Neural progenitor cell (in vitro differentiated cells): Measurements from ENCODE around the gene DNAAF5. TPM values are rescaled to one million over a fixed set of nuclear protein-coding genes. Genes with fewer than 3 reads are reported as not detected.

Experiments used
- DNase-seq: peaks from one replicate; pipeline ENCODE4 v3.0.0-alpha.2; 2016; ENCODE audit warnings: low spot score
- H2AFZ ChIP-seq: fragments of 200-600 bp; sonication (generic); replicated peaks from 2 replicates; pipeline ENCODE4 v1.6.1; 2016; ENCODE audit warnings: antibody characterized with exemption
- H3F3A ChIP-seq: fragments of 200-600 bp; sonication (generic); 2 replicates; pipeline ENCODE4 v1.6.1; 2016; ENCODE audit warnings: antibody characterized with exemption, low read depth
- H3K27ac ChIP-seq: fragments of 200-600 bp; sonication (generic); 2 replicates; pipeline ENCODE4 v1.5.1; 2016; ENCODE audit warnings: mild to moderate bottlenecking
- H3K27me3 ChIP-seq: fragments of 200-600 bp; sonication (generic); 2 replicates; pipeline ENCODE4 v1.6.1; 2016; ENCODE audit warnings: mild to moderate bottlenecking, moderate library complexity
- H3K36me3 ChIP-seq: fragments of 200-600 bp; sonication (generic); 2 replicates; pipeline ENCODE4 v1.5.1; 2016
- H3K4me1 ChIP-seq: fragments of 200-600 bp; sonication (generic); 2 replicates; pipeline ENCODE4 v1.6.1; 2016; ENCODE audit warnings: mixed run types
- H3K4me2 ChIP-seq: fragments of 200-600 bp; sonication (generic); 2 replicates; pipeline ENCODE4 v1.6.1; 2016
- H3K4me3 ChIP-seq: fragments of 200-600 bp; sonication (generic); 2 replicates; pipeline ENCODE4 v1.5.1; 2016
- H3K79me2 ChIP-seq: fragments of 200-600 bp; sonication (generic); 2 replicates; pipeline ENCODE4 v1.6.1; 2016; ENCODE audit warnings: low read depth
- H3K9ac ChIP-seq: fragments of 200-600 bp; sonication (generic); 2 replicates; pipeline ENCODE4 v1.6.1; 2016
- H3K9me3 ChIP-seq: fragments of 200-600 bp; sonication (generic); 2 replicates; pipeline ENCODE4 v1.5.1; 2016; ENCODE audit warnings: low read depth
- H4K20me1 ChIP-seq: fragments of 200-600 bp; sonication (generic); 2 replicates; pipeline ENCODE4 v1.6.1; 2016; ENCODE audit warnings: low read depth
- H3K27ac Mint-ChIP-seq: 3 replicates; pipeline ENCODE4 v1.8.0; 2021; ENCODE audit warnings: mixed read lengths
- H3K27me3 Mint-ChIP-seq: 2 replicates; pipeline ENCODE4 v1.8.0; 2022; ENCODE audit warnings: low read depth, mild to moderate bottlenecking, inconsistent platforms, moderate library complexity, mixed read lengths; ENCODE audit not compliant: insufficient read depth
- H3K36me3 Mint-ChIP-seq: 3 replicates; pipeline ENCODE4 v1.8.0; 2021; ENCODE audit warnings: mixed read lengths
- H3K4me1 Mint-ChIP-seq: 3 replicates; pipeline ENCODE4 v1.8.0; 2021; ENCODE audit warnings: mixed read lengths
- H3K4me3 Mint-ChIP-seq: 3 replicates; pipeline ENCODE4 v1.8.0; 2021; ENCODE audit warnings: mild to moderate bottlenecking, moderate library complexity, mixed read lengths
- H3K9me3 Mint-ChIP-seq: 3 replicates; pipeline ENCODE4 v1.8.0; 2020; ENCODE audit warnings: mixed read lengths
- CTCF ChIP-seq: fragments of 200-600 bp; sonication (generic); IDR thresholded peaks from 2 replicates; pipeline ENCODE4 v1.5.1; 2017; ENCODE audit warnings: antibody characterized with exemption, mild to moderate bottlenecking
- EZH2 ChIP-seq: fragments of 200-600 bp; sonication (generic); IDR thresholded peaks from 2 replicates; pipeline ENCODE4 v1.6.1; 2017; ENCODE audit warnings: antibody characterized with exemption, mild to moderate bottlenecking, moderate library complexity
- EZH2phosphoT487 ChIP-seq: fragments of 200-600 bp; sonication (generic); IDR thresholded peaks from 2 replicates; pipeline ENCODE4 v1.6.1; 2017; ENCODE audit warnings: antibody characterized with exemption
- total RNA-seq: library from RNA; depleted of rRNA; stranded (reverse); fragments of >200 nt; gene quantifications from 2 replicates; pipeline ENCODE4 v1.2.3, GENCODE V29; 2015; ENCODE audit warnings: low replicate concordance

DNAAF5 gene
- total RNA-seq, 1 donor from 2014 or later: 23.5 TPM

DNA sequence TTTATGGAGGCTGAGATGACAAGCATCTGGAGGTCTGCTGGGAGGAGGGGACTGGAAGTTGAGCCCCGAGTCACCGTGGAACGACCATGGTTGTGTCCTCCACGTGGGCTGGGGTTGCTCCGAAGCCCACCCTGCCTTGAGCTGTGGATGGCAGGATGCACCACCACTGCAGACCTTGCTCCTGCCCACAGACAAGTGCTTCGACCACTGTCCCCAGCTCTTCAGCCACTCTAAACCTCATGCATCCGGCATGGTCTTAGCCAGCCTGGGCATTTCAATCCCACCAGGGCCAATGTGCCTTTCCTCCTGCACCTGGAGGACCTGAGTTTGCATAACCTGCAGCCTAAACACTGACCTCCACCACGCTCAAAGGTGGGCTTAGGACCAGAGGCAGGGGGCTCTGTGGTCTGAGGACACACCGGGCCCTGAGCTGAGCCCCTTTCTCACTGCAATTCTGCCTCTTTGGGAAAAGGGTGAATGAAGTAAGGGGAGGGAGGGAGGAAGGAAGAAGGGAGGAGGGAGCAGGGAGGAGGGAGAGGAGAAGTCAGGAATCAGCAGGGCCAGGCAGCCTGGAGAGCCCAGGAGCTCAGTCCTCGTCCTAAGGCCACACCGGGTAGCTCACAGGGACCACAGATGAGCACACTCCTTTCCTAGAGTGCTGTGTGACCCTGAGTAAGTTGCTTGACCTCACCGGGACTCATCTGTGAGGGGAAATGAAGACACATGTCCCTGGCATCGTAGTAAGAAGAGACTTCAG, 44.8 kb upstream of the DNAAF5 start:
- no peak overlapping the region for H3K9ac ChIP-seq
- H3K79me2 ChIP-seq: no peaks in the 10 kb centered on the region
- no peaks in the 10 kb centered on the region for H3K9me3 ChIP-seq
- Mint-ChIP-seq H3K9me3 (peaks cover 20% of the 10 kb centered on the region), H3K4me1 (no peaks in the 10 kb centered on the region), H3K27ac (no peak overlapping the region), H3K27me3 (peaks cover 5% of the 10 kb centered on the region), H3K4me3 (no peak overlapping the region), H3K36me3 (peaks cover 19% of the 10 kb centered on the region)
- H3K36me3 ChIP-seq: no peaks in the 10 kb centered on the region
- H3K27me3 ChIP-seq: no peaks in the 10 kb centered on the region
- no peaks in the 10 kb centered on the region for H3K4me1 ChIP-seq
- no peak for TF ChIP-seq EZH2
- TF ChIP-seq EZH2phosphoT487: no peak
- TF ChIP-seq CTCF: no peak
- H3F3A ChIP-seq: no peaks in the 10 kb centered on the region
- no peak for DNase-seq
- H3K4me2 ChIP-seq: no peak overlapping the region
- H2AFZ ChIP-seq: no peak overlapping the region
- H3K4me3 ChIP-seq: no peak overlapping the region
- no peak overlapping the region for H3K27ac ChIP-seq
- H4K20me1 ChIP-seq: no peaks in the 10 kb centered on the region

GRCh38 chr7:682810-683209, 43.7 kb upstream of the DNAAF5 start:
- Histone ChIP-seq H3K4me3 (no peak overlapping the region), H3K36me3 (no peaks in the 10 kb centered on the region), H3K9ac (no peak overlapping the region), H3K4me2 (no peak overlapping the region), H3K4me1 (no peaks in the 10 kb centered on the region), H3K9me3 (no peaks in the 10 kb centered on the region), H3K27me3 (no peaks in the 10 kb centered on the region), H3K27ac (no peak overlapping the region), H2AFZ (no peak overlapping the region), H4K20me1 (no peaks in the 10 kb centered on the region), H3F3A (no peaks in the 10 kb centered on the region), H3K79me2 (no peaks in the 10 kb centered on the region)
- peaks cover 29% of the 10 kb centered on the region for H3K9me3 Mint-ChIP-seq
- peaks cover 23% of the 10 kb centered on the region for H3K36me3 Mint-ChIP-seq
- peaks cover 5% of the 10 kb centered on the region for H3K27me3 Mint-ChIP-seq
- H3K27ac Mint-ChIP-seq: no peak overlapping the region
- DNase-seq: no peak
- no peaks in the 10 kb centered on the region for H3K4me1 Mint-ChIP-seq
- no peak overlapping the region for H3K4me3 Mint-ChIP-seq
- TF ChIP-seq EZH2 (no peak), EZH2phosphoT487 (no peak), CTCF (no peak)

DNA sequence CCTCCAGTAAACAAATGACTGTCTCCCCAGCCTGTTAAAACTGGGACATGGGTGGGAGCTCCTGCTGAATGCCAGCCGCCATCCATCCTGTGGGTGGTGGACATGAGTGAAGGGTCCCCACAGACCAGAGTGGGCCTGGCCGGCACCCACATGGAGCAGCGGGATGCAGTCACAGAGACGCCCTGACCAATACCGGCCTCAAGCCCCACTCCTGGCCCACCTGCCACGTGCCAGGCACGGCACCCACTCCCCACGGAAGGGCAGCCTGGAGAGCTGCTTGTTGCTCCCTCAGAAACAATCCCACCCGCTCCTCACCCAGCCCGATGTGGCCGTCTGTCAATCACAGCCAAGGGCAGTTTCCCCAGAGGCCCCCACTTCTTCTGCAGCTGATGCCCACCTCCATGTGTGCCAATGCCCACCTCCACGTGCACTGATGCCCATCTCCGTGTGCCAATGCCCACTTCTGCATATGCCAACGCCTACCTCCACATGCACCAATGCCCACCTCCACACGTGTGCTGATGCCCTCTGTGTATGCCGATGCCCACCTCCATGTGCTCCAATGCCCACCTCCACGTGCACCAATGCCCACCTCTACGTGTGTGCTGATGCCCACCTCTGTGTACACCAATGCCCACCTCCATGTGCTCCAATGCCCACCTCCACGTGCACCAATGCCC, 42.8 kb upstream of the DNAAF5 start:
- Histone ChIP-seq H3K27ac (no peak overlapping the region), H3K9me3 (peaks cover 2% of the 10 kb centered on the region), H4K20me1 (no peaks in the 10 kb centered on the region), H3K4me3 (no peak overlapping the region), H3K36me3 (no peaks in the 10 kb centered on the region), H3K4me2 (no peak overlapping the region), H3K27me3 (no peaks in the 10 kb centered on the region), H3K79me2 (no peaks in the 10 kb centered on the region), H3K9ac (no peak overlapping the region), H3F3A (no peaks in the 10 kb centered on the region), H2AFZ (no peak overlapping the region), H3K4me1 (no peaks in the 10 kb centered on the region)
- H3K27me3 Mint-ChIP-seq: peaks cover 3% of the 10 kb centered on the region
- peaks cover 25% of the 10 kb centered on the region for H3K36me3 Mint-ChIP-seq
- no peaks in the 10 kb centered on the region for H3K4me1 Mint-ChIP-seq
- H3K4me3 Mint-ChIP-seq: no peak overlapping the region
- no peak for DNase-seq
- H3K9me3 Mint-ChIP-seq: peaks cover 33% of the 10 kb centered on the region
- H3K27ac Mint-ChIP-seq: no peak overlapping the region
- TF ChIP-seq EZH2phosphoT487 (no peak), EZH2 (no peak), CTCF (no peak)
